ENCODE results near the gene LSM3.
"Not testable (repeated sequence)": the region's sequence is repeated elsewhere in the genome, so short reads cannot be mapped to it uniquely, and the experiment has no call there.

LSM3 gene

DNA sequence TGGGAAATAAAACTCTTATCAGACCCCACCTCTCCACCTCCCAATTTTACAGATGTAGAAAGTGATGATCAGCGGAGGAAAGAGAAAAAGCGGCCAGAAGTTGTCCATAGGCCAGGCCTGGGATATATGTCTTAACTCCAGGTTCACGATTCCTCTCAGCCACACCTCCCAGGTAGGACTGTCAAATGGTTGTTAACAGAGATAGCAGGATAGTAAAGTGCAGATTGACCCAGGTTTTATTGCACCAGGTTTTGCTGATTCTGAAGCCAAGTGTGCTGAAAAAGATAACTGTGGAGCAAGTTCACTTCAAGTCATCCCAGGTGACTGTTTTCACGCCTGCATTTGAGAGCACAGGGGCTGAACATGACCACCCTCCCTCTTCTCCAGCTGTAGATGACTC is 36.1 kb downstream of the LSM3 start:
- no peak for DNase-seq (ENCODE audit: insufficient read length, low spot score)
- no peak for FAIRE-seq

DNA sequence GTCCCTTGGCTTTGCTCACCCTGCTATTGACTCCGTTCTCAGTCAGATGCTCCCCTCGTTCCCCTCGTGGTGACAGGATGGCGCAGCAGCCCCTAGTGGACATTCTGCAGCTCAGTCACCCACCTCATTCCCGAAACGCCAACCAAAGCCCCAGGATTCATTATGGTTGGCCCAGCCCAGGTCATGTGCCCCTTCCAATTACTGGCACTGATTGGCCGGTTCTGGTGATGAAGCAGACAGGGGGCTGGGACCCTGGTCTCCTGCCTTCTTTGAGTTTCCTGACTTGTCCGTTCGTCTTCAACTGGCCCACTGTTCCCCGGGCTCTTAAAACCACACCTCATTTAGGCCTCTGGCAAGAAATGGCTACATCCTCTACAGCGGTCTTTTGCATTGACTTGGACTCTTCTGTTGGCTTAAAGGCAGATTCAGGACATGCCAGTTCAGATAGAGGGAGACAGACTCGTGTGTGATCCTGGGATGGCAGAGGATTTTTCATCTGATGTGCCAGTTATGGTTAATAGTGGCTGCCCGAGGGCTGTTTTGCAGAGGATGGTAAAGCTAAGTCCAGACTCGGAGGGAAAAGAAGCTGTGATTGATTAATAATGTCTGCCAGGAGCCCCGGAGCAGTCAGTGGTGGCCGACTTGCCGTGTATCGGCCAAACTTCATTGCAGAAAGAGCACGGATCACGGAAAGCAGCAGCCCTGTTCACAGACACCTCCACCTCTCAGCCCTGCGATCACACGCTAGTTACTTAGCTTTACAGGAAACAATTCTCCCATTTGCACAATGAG is 37.8 kb downstream of the LSM3 start:
- FAIRE-seq: no peak
- DNase-seq (ENCODE audit: insufficient read length, low spot score): no peak

DNA sequence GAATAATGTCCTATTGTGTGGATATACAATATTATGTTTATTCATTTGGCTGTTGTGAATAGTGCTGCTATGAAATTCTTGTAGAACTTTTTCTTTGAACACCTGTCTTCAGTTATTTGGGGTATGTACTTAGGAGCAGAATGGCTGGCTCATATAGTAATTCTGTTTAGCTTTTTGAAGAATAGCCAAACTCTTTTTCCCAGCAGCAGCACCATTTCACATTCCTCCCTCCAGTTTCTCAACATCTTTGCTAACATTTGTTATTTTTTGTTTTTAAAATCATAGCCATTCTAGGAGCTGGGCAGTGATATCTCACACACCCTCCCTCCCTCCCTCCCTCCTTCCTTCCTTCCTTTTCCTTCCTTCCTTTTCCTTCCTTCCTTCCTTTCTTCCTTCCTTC is 39.7 kb downstream of the LSM3 start:
- no peak for FAIRE-seq

DNA sequence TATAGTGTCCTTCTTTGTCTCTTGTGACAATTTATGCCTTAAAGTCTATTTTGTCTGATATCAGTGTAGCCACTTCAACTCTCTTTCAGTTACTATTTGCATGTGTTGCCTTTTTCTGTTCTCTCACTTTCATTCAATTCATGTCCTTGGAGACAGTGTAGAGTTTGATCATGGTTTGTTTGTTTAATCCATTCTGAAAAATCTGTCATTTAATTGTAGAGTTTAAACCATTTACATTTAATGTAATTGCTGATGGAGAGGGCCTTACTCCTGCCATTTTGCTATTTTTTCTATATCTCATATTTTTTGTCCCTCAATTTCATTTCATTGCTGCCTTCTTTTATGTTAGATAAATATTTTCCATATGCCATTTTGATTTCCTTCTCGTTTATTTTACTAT is 42.3 kb downstream of the LSM3 start:
- DNase-seq (ENCODE audit: insufficient read length, low spot score) (no peak), FAIRE-seq (no peak)

More for the DNA sequence above, 39.7 kb downstream of the LSM3 start:
- no peak for DNase-seq (ENCODE audit: insufficient read length, low spot score)

DNA sequence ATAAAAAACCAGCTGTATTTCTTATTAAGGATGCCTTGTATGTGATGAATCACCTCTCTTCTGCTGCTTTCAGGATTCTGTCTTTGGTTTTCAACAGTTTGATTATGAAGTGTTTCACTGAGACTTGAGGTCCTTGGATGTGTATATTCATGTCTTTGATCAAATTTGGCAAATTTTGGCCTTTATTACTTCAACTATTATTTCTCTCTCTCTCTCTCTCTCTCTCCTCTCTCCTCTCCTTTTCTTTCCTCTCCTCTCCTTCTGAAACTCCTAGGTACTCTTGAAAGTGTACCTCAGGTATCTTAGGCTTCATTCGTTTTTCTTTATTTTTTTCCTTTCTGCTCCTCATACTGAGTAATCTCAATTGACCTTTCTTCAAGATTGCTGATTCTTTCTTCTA is 43.3 kb downstream of the LSM3 start:
- DNase-seq (ENCODE audit: insufficient read length, low spot score) (no peak), FAIRE-seq (no peak)

DNA sequence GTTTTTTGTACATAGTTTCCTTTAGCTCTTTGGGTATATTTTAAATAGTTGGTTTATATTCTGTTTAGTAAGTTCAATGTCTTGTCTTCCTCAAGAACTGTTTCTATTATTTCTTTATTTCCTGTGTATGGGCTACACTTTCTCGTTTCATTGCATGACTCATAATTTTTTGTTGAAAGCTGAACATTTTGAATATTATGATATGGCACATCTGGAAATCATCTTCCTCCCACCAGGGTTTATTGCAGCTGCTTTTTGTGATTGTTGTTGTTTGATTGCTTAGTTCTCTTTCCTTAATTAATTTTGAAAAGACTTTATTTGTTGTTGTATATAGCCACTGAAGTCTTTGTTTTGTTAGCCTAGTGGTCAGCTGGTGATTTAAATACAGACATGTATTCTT is 43.8 kb downstream of the LSM3 start:
- no peak for DNase-seq (ENCODE audit: insufficient read length, low spot score)
- no peak for FAIRE-seq

DNA sequence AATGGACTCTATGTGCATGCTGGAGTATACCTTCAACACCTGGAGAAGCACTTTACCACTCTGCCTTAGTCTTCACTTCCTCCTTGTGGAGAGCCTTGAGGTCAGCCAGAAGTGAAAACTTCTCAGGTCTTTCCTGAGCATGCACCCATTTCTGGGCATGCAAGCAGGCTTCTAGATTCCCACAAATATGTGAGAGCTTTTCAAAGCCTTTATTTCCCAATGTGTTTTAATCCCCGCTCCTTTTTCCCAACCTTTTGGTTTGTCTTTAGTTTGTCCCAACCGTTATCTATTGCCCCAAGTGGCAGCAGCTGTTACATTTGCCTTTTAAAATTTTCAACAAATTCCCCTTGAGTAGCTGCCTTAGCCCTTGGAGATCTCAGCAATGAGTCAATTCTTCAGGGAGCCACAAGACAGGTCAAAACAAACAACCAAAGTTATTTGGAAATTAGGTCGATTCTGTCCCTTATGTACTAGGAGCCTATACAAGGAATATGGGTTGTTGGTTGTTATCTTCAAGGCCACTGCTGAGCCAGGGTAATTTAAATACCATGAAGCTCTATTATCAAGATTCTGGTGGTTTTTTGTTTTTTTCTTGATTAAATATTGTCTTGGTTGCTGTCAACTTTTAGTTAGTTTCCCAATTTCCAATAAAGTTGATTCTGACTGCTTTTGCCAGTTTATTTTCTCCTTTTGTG is 44.4 kb downstream of the LSM3 start:
- FAIRE-seq (no peak), DNase-seq (ENCODE audit: insufficient read length, low spot score) (no peak)

DNA sequence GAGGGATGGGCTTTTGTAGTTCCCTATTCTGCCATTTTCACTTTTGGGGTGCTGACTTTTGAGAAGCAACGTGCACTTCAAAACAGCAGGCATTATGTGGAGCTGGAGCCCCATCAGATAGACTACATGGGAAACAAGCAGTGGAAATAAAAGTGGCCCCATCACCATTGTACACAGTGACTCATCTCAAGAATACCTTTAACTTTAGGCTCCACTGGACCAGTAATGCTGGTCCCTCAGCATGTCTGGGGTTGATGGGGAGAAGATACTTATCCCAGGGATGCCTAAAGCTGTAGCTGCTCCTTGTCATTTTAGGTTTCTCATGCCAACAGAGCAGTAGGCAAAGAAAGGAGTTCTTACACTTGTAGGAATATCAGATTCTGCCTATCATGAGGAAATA is 45.0 kb downstream of the LSM3 start:
- FAIRE-seq (no peak), DNase-seq (ENCODE audit: insufficient read length, low spot score) (no peak)

DNA sequence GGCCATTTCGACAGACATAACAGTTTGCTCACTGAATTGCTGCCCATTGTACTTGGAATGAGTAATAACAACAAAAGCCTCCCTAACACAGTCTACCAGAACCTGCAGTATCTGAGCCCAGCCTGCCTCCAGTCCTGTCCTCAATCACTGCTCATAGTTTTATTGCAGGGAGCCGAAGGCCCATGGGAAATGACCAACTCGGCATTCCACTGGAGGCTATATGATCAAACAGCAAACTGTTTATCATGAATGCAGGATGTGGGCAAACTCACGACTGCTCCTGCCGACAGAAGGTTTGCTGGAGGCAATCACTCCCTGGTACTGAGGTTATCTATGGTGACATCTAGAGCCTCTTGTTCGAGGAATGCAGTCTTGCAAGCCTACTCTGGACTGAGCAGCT is 46.3 kb downstream of the LSM3 start:
- DNase-seq (ENCODE audit: insufficient read length, low spot score): no peak
- FAIRE-seq: no peak

DNA sequence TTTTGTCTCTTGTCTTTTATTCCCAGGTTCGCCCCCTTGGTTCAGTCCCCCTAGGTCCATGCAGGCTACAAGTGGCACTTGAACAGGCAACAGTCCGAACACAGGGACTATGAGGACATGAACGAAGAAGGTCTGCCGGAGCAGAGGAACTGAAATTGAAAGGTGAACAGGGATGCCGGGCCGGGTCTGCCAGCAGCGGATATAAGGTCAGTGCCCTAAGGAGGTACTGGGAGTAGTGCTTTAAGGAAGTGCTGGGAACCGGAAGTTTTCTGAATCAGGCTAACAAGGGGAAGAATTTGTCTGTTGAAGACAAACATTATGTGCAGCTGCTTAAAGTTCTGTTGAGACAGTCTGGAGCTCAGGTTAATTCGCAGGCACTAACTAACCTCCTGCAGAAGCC is 46.8 kb downstream of the LSM3 start:
- DNase-seq (ENCODE audit: insufficient read length, low spot score) (no peak), FAIRE-seq (no peak)

DNA sequence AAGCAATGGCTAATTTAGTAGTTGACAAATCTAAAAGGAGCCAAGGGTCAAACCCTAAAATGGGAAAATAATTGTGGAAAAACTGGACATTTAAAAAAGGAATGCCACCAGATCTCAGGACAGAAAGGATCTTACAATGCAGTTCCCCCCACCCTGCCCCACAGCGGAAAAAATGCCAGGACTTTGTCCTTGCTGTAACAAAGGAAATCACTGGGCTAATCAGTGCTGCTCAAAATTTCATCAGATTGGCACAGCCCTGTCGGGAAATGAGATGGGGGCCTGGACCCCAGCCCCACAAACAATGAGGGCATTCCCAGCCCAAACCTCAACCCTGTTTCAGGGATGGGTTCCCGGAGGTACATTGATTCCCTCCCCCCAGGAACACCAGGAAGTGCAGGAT is 47.7 kb downstream of the LSM3 start:
- not testable (repeated sequence) for FAIRE-seq; DNase-seq (ENCODE audit: insufficient read length, low spot score)

DNA sequence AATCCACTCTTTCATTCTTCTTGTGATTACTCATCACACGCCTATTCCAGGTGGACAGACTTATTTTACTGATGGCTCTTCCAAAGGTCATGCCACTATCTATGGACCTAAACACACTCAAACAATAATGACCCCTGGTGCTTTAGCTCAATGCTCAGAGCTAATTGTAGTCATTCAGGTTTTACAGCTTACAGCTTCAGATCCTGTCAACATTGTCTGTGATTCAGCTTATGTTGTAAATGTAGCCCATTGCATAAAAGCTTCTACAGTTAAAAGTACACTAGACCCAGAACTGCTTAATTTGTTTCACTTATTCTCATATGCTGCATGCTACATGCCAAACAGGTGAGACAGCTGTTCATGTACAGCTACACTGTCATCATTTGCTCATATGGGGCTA is 49.2 kb downstream of the LSM3 start:
- FAIRE-seq: no peak

DNA sequence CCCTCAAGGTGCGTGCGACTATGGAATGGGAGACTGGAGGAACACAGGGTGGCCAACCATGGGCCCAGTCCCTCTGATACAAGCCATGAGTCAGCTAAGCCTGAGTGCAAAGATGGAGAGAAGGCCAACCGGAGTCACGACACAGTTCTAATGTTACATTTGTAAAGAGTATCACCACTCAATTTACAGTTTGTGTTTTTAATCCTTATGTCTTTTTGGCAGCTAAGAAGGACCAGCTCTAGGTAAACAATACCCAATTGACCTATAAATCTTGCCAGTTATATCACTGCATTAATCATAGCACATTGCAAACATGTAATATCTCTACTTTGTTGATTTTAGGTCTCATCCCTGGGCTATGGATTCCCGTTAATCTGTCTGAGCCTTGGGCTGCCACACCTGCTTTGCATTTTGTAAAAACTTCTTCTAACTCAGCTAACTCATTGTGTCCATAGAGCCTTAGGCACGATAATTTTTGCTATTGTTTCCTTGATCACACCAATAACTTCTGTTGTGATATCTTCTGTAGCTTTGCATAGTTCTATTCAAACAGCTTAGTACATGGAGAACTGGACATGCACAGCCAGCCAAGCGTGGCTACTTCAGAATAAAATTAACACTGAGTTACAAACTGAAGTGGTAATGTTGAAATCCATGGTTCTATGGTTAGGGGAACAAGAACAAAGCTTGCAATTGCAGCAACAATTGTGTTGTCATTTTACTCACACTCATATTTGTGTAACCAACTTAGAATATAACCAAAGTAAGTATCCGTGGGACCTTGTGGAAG is 50.3 kb downstream of the LSM3 start:
- no peak for DNase-seq (ENCODE audit: insufficient read length, low spot score)
- FAIRE-seq: no peak

More for the DNA sequence above, 49.2 kb downstream of the LSM3 start:
- DNase-seq (ENCODE audit: insufficient read length, low spot score): no peak

DNA sequence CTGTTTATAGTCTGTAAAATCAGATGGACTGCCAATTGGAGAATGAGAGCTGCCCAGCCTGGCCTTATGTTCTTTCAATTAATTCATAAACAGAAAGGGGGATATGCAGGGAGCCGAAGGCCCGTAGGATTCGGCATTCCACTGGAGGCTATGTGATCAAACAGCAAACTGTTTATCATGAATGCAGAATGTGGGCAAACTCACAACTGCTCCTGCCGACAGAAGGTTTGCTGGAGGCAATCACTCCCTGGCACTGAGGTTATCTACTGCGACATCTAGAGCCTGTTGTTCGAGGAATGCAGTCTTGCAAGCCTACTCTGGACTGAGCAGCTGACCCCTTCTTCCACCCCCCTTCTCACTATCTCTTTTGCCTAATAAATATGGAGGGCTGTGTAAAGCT is 51.1 kb downstream of the LSM3 start:
- not testable (repeated sequence) for FAIRE-seq; DNase-seq (ENCODE audit: insufficient read length, low spot score)

DNA sequence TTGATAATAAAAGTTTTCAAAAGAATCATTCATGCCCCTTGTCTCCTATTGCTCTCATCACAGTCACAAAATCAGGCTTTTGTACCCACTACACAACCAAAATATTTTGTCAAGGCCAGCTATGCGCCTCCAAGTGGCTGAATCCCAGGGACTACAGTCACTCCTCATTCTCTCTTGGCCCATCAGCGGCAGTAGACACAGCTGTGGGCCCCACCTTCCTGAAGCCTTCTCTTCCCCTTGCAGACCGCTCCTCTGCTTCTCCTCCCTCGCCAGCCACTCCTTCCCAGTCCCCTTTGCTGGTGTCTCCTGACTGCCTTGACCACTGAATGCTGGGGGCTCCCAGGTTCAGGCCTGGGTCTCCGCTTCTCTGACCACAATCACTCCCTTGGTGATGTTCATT is 52.1 kb downstream of the LSM3 start:
- DNase-seq (ENCODE audit: insufficient read length, low spot score) (no peak), FAIRE-seq (no peak)

DNA sequence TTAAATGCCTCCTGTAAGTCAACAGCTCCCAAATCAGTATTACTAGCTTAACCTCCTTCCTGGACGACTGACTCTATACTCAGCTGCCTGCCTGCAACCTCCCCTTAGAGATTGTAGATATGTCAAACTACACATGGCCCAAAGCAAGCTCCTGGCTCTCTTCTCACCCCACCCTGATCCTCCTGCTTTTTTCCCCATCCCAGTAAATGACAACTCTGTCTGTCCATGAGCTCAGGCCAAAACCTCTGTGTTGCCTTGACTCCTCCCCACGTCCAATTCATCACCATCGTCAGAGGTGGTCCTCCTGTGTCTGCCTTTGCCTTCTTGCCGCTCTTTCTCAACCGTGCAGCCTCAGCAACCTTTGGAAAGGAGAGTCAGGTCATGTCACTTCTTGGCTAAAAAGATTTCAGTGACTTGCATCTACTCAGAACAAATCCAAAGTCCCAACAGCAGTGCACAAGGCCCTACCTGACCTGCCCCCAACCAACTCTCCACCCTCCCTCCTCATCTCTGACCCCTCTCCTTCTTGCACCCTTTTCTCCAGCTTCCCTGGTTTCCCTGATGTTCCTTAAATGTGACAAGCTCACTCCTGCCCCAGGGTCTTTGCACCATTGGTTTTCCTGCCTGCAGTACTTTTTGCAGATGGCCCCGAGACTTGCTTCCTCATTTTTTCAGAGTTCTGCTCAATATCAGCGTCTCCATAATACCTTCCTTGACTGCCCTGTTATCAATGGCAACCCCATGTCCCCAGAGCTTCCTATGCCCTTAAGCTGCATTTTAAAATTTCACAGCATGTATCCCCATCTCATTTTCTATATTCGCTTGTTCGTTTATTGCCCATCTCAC is 52.8 kb downstream of the LSM3 start:
- DNase-seq (ENCODE audit: insufficient read length, low spot score): no peak
- no peak for FAIRE-seq

DNA sequence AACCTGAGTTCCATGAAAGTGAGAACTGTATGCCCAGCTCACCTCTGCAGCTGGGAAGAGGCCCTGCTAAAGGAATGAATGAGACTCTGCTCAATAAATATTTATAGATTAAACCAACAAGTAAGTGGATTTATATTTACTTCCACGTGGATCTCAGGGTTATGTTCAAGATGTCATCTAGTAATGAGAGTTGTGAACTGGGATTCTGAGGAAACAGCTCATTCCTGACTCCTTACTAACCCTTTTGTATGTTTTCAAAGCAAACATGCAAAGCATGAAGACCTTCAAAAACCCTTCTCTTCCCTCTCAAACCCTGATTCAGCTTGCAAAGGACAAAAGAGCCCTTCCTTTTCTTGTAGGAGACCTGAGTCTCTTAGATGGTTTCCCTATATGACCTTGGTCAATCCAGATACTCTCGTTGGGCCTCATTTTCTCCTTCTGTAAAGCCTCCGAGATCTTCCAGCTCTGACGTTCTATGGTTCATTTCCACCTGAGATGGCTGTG is 53.4 kb downstream of the LSM3 start:
- FAIRE-seq (no peak), DNase-seq (ENCODE audit: insufficient read length, low spot score) (no peak)

DNA sequence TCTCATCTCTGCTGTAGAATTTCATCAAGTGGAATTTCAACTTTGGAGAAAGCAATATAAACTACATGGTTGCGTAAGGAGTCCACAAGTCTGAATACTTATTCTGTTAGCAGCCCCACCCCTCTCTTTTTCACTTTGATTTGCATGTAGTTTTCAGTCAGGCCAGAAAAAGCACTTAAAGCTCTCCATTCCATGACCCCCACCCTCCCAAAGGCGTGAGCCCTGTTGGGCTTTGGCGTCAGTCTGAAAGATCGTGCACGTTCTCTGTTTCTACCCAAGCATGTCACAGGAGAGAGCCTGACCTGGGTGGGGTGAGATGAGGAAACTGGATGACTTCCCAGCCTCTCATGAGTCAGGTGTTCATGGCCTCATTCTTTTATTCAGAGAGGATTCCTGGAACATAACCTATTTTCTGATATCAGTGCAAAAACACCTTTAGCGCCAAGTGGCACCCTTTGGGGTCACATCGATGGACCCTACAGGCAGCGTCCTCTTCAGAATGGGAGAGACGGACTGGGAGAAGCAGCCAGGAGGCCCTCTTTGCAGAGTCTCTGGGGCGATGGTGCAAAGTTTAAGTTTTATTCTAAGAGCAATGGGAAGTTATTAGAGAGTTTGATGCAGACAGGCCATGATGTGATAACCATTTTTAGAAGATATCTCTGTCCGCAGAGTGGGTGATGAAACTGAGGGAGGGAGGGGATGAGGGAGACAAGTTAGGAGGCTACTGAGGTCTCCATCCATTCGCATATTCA is 55.8 kb downstream of the LSM3 start:
- DNase-seq (ENCODE audit: insufficient read length, low spot score) (no peak), FAIRE-seq (no peak)

DNA sequence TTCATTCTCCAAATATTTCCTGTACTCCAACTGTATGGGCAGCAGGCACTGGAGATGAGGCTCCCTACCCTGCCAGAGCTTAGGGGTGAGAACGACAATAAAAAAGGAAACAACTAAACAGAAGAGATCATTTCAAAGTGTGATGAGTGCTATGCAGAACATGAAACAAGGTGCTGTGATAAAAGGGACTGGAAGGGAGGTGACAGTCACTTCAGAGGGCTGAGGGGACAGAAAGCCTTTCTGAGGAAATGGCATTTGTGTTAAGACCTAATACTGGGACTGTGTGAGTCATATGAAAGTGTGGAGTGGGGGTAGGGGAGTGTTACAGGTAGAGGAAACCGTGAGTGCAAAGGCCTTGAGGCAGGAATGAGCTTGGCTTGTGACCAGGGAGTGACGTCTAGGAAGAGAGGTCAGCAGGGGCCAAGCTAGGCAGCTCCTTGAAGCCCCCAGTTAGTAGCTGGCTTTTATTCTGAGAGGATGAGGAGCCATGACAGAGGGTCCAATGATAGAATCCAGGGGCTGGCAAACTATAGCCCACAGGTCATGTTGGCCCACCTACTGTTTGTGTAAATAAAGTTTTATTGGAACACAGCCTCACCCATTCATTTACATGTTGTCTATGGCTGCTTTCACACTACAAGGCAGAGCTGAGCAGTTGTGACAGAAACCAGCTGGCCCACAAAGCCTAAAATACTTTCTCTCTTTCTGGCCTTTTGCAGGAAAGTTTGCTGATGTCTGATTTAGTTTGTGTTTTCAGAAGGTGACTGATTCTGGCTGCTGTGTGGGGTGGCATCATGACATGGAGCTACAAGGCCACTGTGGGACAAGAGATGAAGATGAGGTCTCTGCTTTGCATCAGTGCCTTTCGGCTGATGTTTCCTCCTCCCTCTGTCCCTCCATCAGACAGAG is 56.6 kb downstream of the LSM3 start:
- DNase-seq (ENCODE audit: insufficient read length, low spot score): no peak
- FAIRE-seq: no peak

All from HTR-8/SVneo (cell line).